Gastrocnemius medialis (tissue), 4 donors: ENCODE measurements around the gene KIF26B. TPM values are rescaled to one million over a fixed set of nuclear protein-coding genes. Genes with fewer than 3 reads are reported as not detected.

Source experiments
- ATAC-seq, 2 donors: fragments of 150-250 bp; one replicate each; pipeline ENCODE4 v1.9.1; 2016
- DNase-seq, 2 donors: peaks; one replicate each; pipeline ENCODE4 v3.0.0-alpha.2; 2019
- H3K27ac ChIP-seq, 4 donors: fragments of 200-600 bp; sonication (generic); 1 replicate in 1 of 4; 2 replicates in 3 of 4; pipeline ENCODE4 v1.5.1; 2016 to 2018; ENCODE audit warnings: mild to moderate bottlenecking in 2 of 4, moderate library complexity in 1 of 4
- H3K27me3 ChIP-seq, 3 donors: fragments of 200-600 bp; sonication (generic) in 2 of 3; 1 replicate in 1 of 3; 2 replicates in 2 of 3; pipeline versions ENCODE4 v1.5.1 to v1.6.0; 2016 to 2019; ENCODE audit warnings: mild to moderate bottlenecking in 1 of 3, moderate library complexity in 1 of 3
- H3K36me3 ChIP-seq, 2 donors: fragments of 200-600 bp; sonication (generic) in 1 of 2; one replicate each; pipeline ENCODE4 v1.5.1; 2017 to 2018
- H3K4me1 ChIP-seq, 2 donors: fragments of 200-600 bp; sonication (generic) in 1 of 2; one replicate each; pipeline ENCODE4 v1.5.1; 2016 to 2017; ENCODE audit warnings: mild to moderate bottlenecking in 2 of 2
- H3K4me3 ChIP-seq, 4 donors: fragments of 200-600 bp; sonication (generic) in 3 of 4; 1 replicate in 1 of 4; 2 replicates in 3 of 4; pipeline ENCODE4 v1.5.1; 2016 to 2019; ENCODE audit warnings: mild to moderate bottlenecking in 2 of 4
- H3K9me3 ChIP-seq, 3 donors: fragments of 200-600 bp; sonication (generic) in 2 of 3; 1 replicate in 1 of 3; 2 replicates in 2 of 3; pipeline ENCODE4 v1.5.1; 2016 to 2019
- CTCF ChIP-seq, 5 experiments: fragments of 450-650 bp in 3 of 5; fragments of 200-600 bp in 2 of 5; sonication (generic) in 2 of 5; IDR thresholded peaks in 4 of 5; conservative IDR thresholded peaks in 1 of 5; 1 replicate in 4 of 5; 2 replicates in 1 of 5; pipeline ENCODE4 v1.5.1; 2016 to 2019; ENCODE audit warnings: antibody characterized with exemption in 5 of 5, mild to moderate bottlenecking in 3 of 5, moderate library complexity in 3 of 5
- POLR2A ChIP-seq, 2 donors: fragments of 450-650 bp; IDR thresholded peaks; one replicate each; pipeline ENCODE4 v1.6.1; 2017; ENCODE audit warnings: antibody characterized with exemption in 2 of 2, mild to moderate bottlenecking in 2 of 2, moderate library complexity in 2 of 2
- in situ Hi-C, 4 donors: fragments of 200-750 bp; cut with MboI; loops; one replicate each; pipeline versions ENCODE4 v1.15.0 to v1.8.0; 2017; ENCODE audit warnings: low sequenced_read_pairs in 4 of 4
- intact Hi-C: fragments of 100-400 bp; cut with DNase I; formaldehyde crosslinking; loops from one replicate; pipeline ENCODE4 v1.15.1; 2023; ENCODE audit warnings: low total_unique reads
- total RNA-seq, 4 donors: library from RNA; depleted of rRNA; stranded (reverse); fragments of >200 nt; gene quantifications; one replicate each; pipeline versions ENCODE4 v1.1.0 to v1.2.3, GENCODE V29; 2016

The KIF26B gene
- total RNA-seq, 4 donors from 2014 or later, result 0.02 to 0.20 (median 0.10) TPM; not detected in 1

GRCh38 chr1:245378311-245378722, 223.5 kb downstream of the KIF26B start:
- H3K4me3 ChIP-seq, result no peak overlapping the region
- DNase-seq (no peak), ATAC-seq (no peak)
- in situ Hi-C loops, result no loop called here
- H3K27me3 ChIP-seq, result no peaks in the 10 kb centered on the region
- no peak overlapping the region for H3K27ac ChIP-seq
- no peak for TF ChIP-seq CTCF (IDR thresholded peaks at IDR 0.05 in 4 of 5, conservative IDR thresholded peaks at IDR 0.05 in 1 of 5)
- no peak for TF ChIP-seq POLR2A (IDR thresholded peaks at IDR 0.05)
- no peaks in the 10 kb centered on the region for H3K36me3 ChIP-seq
- no peaks in the 10 kb centered on the region for H3K9me3 ChIP-seq
- H3K4me1 ChIP-seq, result no peaks in the 10 kb centered on the region
- intact Hi-C loops, result no loop called here

- DNase-seq (no peak), ATAC-seq (no peak)
- H3K36me3 ChIP-seq, result no peaks in the 10 kb centered on the region
- intact Hi-C loops (no loop called here), in situ Hi-C loops (no loop called here)
- H3K27ac ChIP-seq, result no peak overlapping the region
- no peaks in the 10 kb centered on the region for H3K4me1 ChIP-seq
- H3K4me3 ChIP-seq, result no peak overlapping the region
- TF ChIP-seq POLR2A (IDR thresholded peaks at IDR 0.05) (no peak), CTCF (IDR thresholded peaks at IDR 0.05 in 4 of 5, conservative IDR thresholded peaks at IDR 0.05 in 1 of 5) (no peak)
- H3K9me3 ChIP-seq, result no peaks in the 10 kb centered on the region
- no peaks in the 10 kb centered on the region for H3K27me3 ChIP-seq
Measured at GRCh38 chr1:245378745-245379144, 224.0 kb downstream of the KIF26B start.

- H3K4me1 ChIP-seq, result no peaks in the 10 kb centered on the region
- H3K4me3 ChIP-seq, result no peak overlapping the region
- DNase-seq (no peak), ATAC-seq (no peak)
- intact Hi-C loops (no loop called here), in situ Hi-C loops (no loop called here)
- no peaks in the 10 kb centered on the region for H3K27me3 ChIP-seq
- H3K36me3 ChIP-seq, result no peaks in the 10 kb centered on the region
- no peak overlapping the region for H3K27ac ChIP-seq
- H3K9me3 ChIP-seq, result no peaks in the 10 kb centered on the region
- no peak for TF ChIP-seq POLR2A (IDR thresholded peaks at IDR 0.05)
- TF ChIP-seq CTCF (IDR thresholded peaks at IDR 0.05 in 4 of 5, conservative IDR thresholded peaks at IDR 0.05 in 1 of 5), result no peak
Measured at GRCh38 chr1:245380790-245381535, 226.2 kb downstream of the KIF26B start.

- in situ Hi-C loops, result no loop called here
- intact Hi-C loops, result no loop called here
Measured at GRCh38 chr1:245382981-245383380, 228.2 kb downstream of the KIF26B start.

More at GRCh38 chr1:245382981-245383380, 228.2 kb downstream of the KIF26B start:
- DNase-seq (no peak), ATAC-seq (no peak)
- Histone ChIP-seq H3K4me1 (no peaks in the 10 kb centered on the region), H3K27me3 (no peaks in the 10 kb centered on the region), H3K36me3 (no peaks in the 10 kb centered on the region), H3K27ac (no peak overlapping the region), H3K9me3 (no peaks in the 10 kb centered on the region), H3K4me3 (no peak overlapping the region)
- TF ChIP-seq POLR2A (IDR thresholded peaks at IDR 0.05) (no peak), CTCF (IDR thresholded peaks at IDR 0.05 in 4 of 5, conservative IDR thresholded peaks at IDR 0.05 in 1 of 5) (no peak)
